IMR-90 (cell line): ENCODE data around the gene EPS8. TPM values are rescaled to one million over a fixed set of nuclear protein-coding genes. Genes with fewer than 3 reads are reported as not detected.

Experiments
- ATAC-seq: fragments of 200-7000 bp; cut with Tn5 transposase; 2 replicates; pipeline ENCODE4 v1.9.1; 2020; ENCODE audit warnings: low read depth, mild to moderate bottlenecking, moderate library complexity
- BruUV-seq: library from RNA; stranded (reverse); fragments of 400-500 nt; replicated peaks from 2 replicates; lab custom pipeline; 2021; lab: Mats Ljungman, UMichigan
- CTCF ChIA-PET: fragments of 300-600 bp; formaldehyde crosslinking; extraction: SDS; loops from one replicate; lab custom pipeline; 2021; ENCODE audit warnings: antibody characterized with exemption; lab: Yijun Ruan, JAX
- POLR2A ChIA-PET: fragments of 300-600 bp; sonication (Branson Sonifier 250); formaldehyde crosslinking; loops from one replicate; lab custom pipeline; 2022; ENCODE audit warnings: antibody characterized with exemption; ENCODE audit not compliant: unreplicated experiment; lab: Charles Lee
- DNase-seq: peaks from one replicate; pipeline ENCODE4 v3.0.0; 2013
- H2AFZ ChIP-seq: replicated peaks from 2 replicates; pipeline ENCODE3; 2013; ENCODE audit warnings: low read length, mild to moderate bottlenecking; ENCODE audit not compliant: poor library complexity
- H2AK5ac ChIP-seq: 2 replicates; pipeline ENCODE4 v1.6.1; 2013; ENCODE audit warnings: low read depth, low read length, inconsistent platforms
- H2AK9ac ChIP-seq: replicated peaks from 2 replicates; pipeline ENCODE3; 2013; ENCODE audit warnings: mild to moderate bottlenecking, low read depth, low read length, moderate library complexity; ENCODE audit not compliant: poor library complexity
- H2BK120ac ChIP-seq: 2 replicates; pipeline ENCODE4 v1.6.1; 2013; ENCODE audit warnings: low read depth, low read length, inconsistent platforms
- H2BK15ac ChIP-seq: 3 replicates; pipeline ENCODE4 v1.6.1; 2013; ENCODE audit warnings: low read depth, low read length, inconsistent platforms
- H2BK20ac ChIP-seq: 2 replicates; pipeline ENCODE4 v1.6.1; 2013; ENCODE audit warnings: low read depth, mild to moderate bottlenecking, inconsistent platforms, low read length, moderate library complexity
- H2BK5ac ChIP-seq: 2 replicates; pipeline ENCODE4 v1.6.1; 2013; ENCODE audit warnings: mild to moderate bottlenecking, low read depth, low read length, inconsistent platforms; ENCODE audit not compliant: poor library complexity, severe bottlenecking
- H3K14ac ChIP-seq: replicated peaks from 2 replicates; pipeline ENCODE4 v1.6.1; 2013; ENCODE audit warnings: low read depth, low read length, inconsistent platforms
- H3K18ac ChIP-seq: 2 replicates; pipeline ENCODE4 v1.6.1; 2013; ENCODE audit warnings: low read depth, low read length, control low read depth
- H3K23ac ChIP-seq: 2 replicates; pipeline ENCODE4 v1.6.1; 2013; ENCODE audit warnings: low read depth, low read length, inconsistent platforms
- H3K27ac ChIP-seq: 2 replicates; pipeline ENCODE4 v1.5.1; 2013; ENCODE audit warnings: mild to moderate bottlenecking, control low read depth, low read length; ENCODE audit not compliant: insufficient read depth
- H3K27me3 ChIP-seq: 2 replicates; pipeline ENCODE4 v1.6.1; 2013; ENCODE audit warnings: low read length; ENCODE audit not compliant: control insufficient read depth, insufficient read depth
- H3K36me3 ChIP-seq: 2 replicates; pipeline ENCODE4 v1.6.1; 2013; ENCODE audit warnings: low read length, mixed read lengths; ENCODE audit not compliant: control insufficient read depth, insufficient read depth
- H3K4ac ChIP-seq: 2 replicates; pipeline ENCODE4 v1.6.1; 2013; ENCODE audit warnings: low read depth, low read length, inconsistent platforms
- H3K4me1 ChIP-seq: 2 replicates; pipeline ENCODE4 v1.6.1; 2013; ENCODE audit warnings: low read length, mixed read lengths; ENCODE audit not compliant: control insufficient read depth, insufficient read depth
- H3K4me2 ChIP-seq: 2 replicates; pipeline ENCODE4 v1.6.1; 2013; ENCODE audit warnings: low read depth, mild to moderate bottlenecking, control low read depth, low read length, moderate library complexity
- H3K4me3 ChIP-seq: 2 replicates; pipeline ENCODE4 v1.5.1; 2013; ENCODE audit warnings: low read depth, mild to moderate bottlenecking, control low read depth, low read length, moderate library complexity; ENCODE audit not compliant: insufficient read depth
- H3K56ac ChIP-seq: 2 replicates; pipeline ENCODE4 v1.6.1; 2013; ENCODE audit warnings: low read length, inconsistent platforms; ENCODE audit not compliant: insufficient read depth; ENCODE audit errors: extremely low read depth
- H3K79me1 ChIP-seq, 2 experiments: 2 replicates each; pipeline ENCODE4 v1.6.1; 2013; ENCODE audit warnings: low read length in 2 of 2, inconsistent platforms in 1 of 2, low read depth in 1 of 2
- H3K9ac ChIP-seq: 2 replicates; pipeline ENCODE4 v1.6.1; 2013; ENCODE audit warnings: low read depth, low read length, control low read depth
- H3K9me1 ChIP-seq: 2 replicates; pipeline ENCODE4 v1.6.1; 2013; ENCODE audit warnings: low read length, inconsistent platforms; ENCODE audit not compliant: insufficient read depth
- H3K9me3 ChIP-seq: 2 replicates; pipeline ENCODE4 v1.6.1; 2013; ENCODE audit warnings: low read length; ENCODE audit not compliant: control insufficient read depth, insufficient read depth
- H4K20me1 ChIP-seq: 2 replicates; pipeline ENCODE4 v1.6.1; 2013; ENCODE audit warnings: low read length, inconsistent platforms; ENCODE audit not compliant: insufficient read depth
- H4K5ac ChIP-seq: 2 replicates; pipeline ENCODE4 v1.6.1; 2013; ENCODE audit warnings: mild to moderate bottlenecking, low read depth, low read length, control low read depth
- H4K8ac ChIP-seq, 2 experiments: 2 replicates each; pipeline ENCODE4 v1.6.1; 2013; ENCODE audit warnings: low read depth in 2 of 2, low read length in 2 of 2, control low read depth in 1 of 2, inconsistent platforms in 1 of 2
- H4K91ac ChIP-seq: 2 replicates; pipeline ENCODE4 v1.6.1; 2013; ENCODE audit warnings: low read depth, low read length, inconsistent platforms; ENCODE audit not compliant: insufficient read depth
- CEBPB ChIP-seq: IDR thresholded peaks from 2 replicates; pipeline ENCODE4 v1.6.1; 2012; ENCODE audit warnings: low read depth, low read length, improper control_type of control experiment
- RCOR1 ChIP-seq: IDR thresholded peaks from 2 replicates; pipeline ENCODE4 v1.6.1; 2012; ENCODE audit warnings: mild to moderate bottlenecking, low read length, improper control_type of control experiment; ENCODE audit not compliant: insufficient replicate concordance
- WGBS, 2 experiments: methylation state at CpG; one replicate each; pipeline versions ENCODE4 v1.1.5 to v1.1.7; 2013; ENCODE audit warnings: missing lambda C conversion rate in 2 of 2; ENCODE audit not compliant: insufficient read length in 1 of 2; ENCODE audit errors: extremely low coverage in 2 of 2; 5-methylcytosine and 5-hydroxymethylcytosine counted together
- dilution Hi-C: fragments of 300-500 bp; cut with HindIII; formaldehyde crosslinking; loops from one replicate; pipeline ENCODE4 v1.14.3; 2018; ENCODE audit warnings: low sequenced_read_pairs; ENCODE audit not compliant: unreplicated experiment
- in situ Hi-C: fragments of 300-500 bp; cut with MboI; formaldehyde crosslinking; loops from 3 replicates; pipeline ENCODE4 v1.14.3; 2019; ENCODE audit warnings: low sequenced_read_pairs, inconsistent platforms, mixed read lengths
- intact Hi-C: fragments of 100-400 bp; cut with micrococcal nuclease; formaldehyde crosslinking; loops from 2 replicates; pipeline ENCODE4 v1.10.0; 2022
- polyA plus RNA-seq, 3 experiments: library from polyadenylated mRNA; depleted of rRNA; stranded (reverse); fragments of >200 nt; gene quantifications; 2 replicates each; pipeline ENCODE4 v1.2.3, GENCODE V29; 2012; ENCODE audit warnings: low replicate concordance in 1 of 3
- total RNA-seq: library from RNA; depleted of rRNA; stranded (reverse); fragments of >200 nt; gene quantifications from 2 replicates; pipeline ENCODE4 v1.2.3, GENCODE V29; 2012

Gene EPS8
- total and polyA plus RNA-seq, 2 of the 4 experiments (the other 2 are of a cell fraction): 45.1 to 104 TPM

- Histone ChIP-seq H3K9ac (no peak overlapping the region), H4K8ac (peak overlapping the region; percentile 38 to 62; a peak in 3 of 4 replicates), H2AK5ac (0 out of 2 replicates have a peak overlapping the region, but pooled peaks have one; percentile 63), H3K4me2 (peak overlapping the region; percentile 80; the same call in 1 of the 2 replicates), H4K20me1 (no peaks in the 10 kb centered on the region), H3K27ac (peak overlapping the region; percentile 96; the same call in 1 of the 2 replicates), H4K91ac (peak overlapping the region; percentile 53; the same call in 1 of the 2 replicates), H3K18ac (peak overlapping the region; percentile 92; the same call in 1 of the 2 replicates), H3K4me1 (peaks cover 15% of the 10 kb centered on the region), H3K9me3 (no peaks in the 10 kb centered on the region), H3K36me3 (peaks cover 4% of the 10 kb centered on the region), H2BK15ac (peak overlapping the region; percentile 73; the same call in 1 of the 3 replicates), H3K4ac (peak overlapping the region; percentile 78; the same call in 1 of the 2 replicates), H2BK120ac (peak overlapping the region; percentile 92), H3K56ac (peak overlapping the region; percentile 54; the same call in 1 of the 2 replicates), H3K79me1 (peaks cover 6 to 25% of the 10 kb centered on the region in 2 experiments; a peak in 3 of 4 replicates), H3K27me3 (no peaks in the 10 kb centered on the region), H3K14ac (peak overlapping the region; percentile 81), H3K4me3 (no peak overlapping the region), H2AFZ (no peak overlapping the region), H3K23ac (peak overlapping the region; percentile 78; the same call in 1 of the 2 replicates), H3K9me1 (peaks cover 10% of the 10 kb centered on the region), H2BK5ac (peak overlapping the region; percentile 100), H2BK20ac (peak overlapping the region; percentile 78; the same call in 1 of the 2 replicates), H4K5ac (peak overlapping the region; percentile 77; the same call in 1 of the 2 replicates), H2AK9ac (no peak overlapping the region)
- in situ Hi-C loops (no loop called here), dilution Hi-C loops (no loop called here), intact Hi-C loops (loop anchor here (2.0 kb wide), 1 partner anchor 159 kb away; the partner anchor contains the start of gene EPS8)
- CTCF ChIA-PET: interaction anchor here (0.9 to 1.2 kb wide), 2 partner anchors 27 to 143 kb away, joined by 3 to 4 read pairs; no protein-coding TSS in a partner anchor
- WGBS, 2 experiments: no CpG with 5 or more reads among the region's 3 CpGs
- no peak for ATAC-seq
- POLR2A ChIA-PET: no interaction called here
- TF ChIP-seq CEBPB (peak; percentile 55; the same call in 1 of the 2 replicates), RCOR1 (no peak)
- DNase-seq: peak; percentile 69
- BruUV-seq: no TSS peak
Observed at GRCh38 chr12:15629761-15630160, 159.4 kb downstream of the EPS8 start.
